NCI-H2107 treated with DMSO at 0.1 percent for 48 hours (cell line): ENCODE measurements around the gene CEACAM21.

Experiments used
- DNase-seq: peaks from one replicate; lab custom pipeline; 2025; ENCODE audit not compliant: unreplicated experiment; lab: John Stamatoyannopoulos, UW

CEACAM21 gene

DNA sequence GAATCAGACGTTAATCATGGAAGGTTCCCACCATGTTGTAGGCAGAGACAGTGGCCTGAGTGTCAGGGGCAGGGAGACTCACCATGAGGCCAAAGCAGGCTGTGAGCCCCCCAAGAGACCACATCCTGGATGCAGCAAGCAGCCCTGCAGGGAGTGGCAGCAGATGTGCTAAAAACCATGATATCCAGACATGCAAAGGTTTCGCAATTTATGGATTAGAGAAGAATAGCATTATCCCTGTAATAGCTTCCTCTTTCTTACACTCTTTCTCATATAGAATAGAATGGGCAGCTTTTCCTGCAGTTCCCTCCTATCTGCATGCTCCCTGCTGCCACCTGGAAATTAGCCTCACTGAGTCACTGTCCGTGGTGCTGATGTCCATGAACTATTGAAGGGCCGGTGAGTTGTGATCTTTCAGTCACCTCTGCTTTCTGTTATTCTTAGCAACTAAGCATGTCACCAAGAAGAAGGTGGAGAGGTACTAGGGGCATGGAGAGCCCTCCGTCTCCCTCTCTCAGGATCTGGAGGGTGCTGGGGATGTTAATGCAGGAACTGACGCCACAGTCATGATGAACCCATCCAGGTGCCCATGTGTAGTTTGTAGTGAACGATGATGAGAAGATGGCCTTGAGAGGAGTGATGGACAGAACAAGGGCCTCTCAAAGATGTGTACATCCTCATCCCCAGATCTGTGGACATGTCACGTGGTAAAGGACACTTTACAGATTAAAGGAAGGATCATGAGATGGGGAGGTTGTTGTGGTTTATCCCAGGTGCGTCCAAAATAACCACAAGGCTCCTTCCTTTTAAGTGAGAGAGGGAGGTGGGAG lies 41.0 kb downstream of the CEACAM21 start:
- no peak for DNase-seq

DNA sequence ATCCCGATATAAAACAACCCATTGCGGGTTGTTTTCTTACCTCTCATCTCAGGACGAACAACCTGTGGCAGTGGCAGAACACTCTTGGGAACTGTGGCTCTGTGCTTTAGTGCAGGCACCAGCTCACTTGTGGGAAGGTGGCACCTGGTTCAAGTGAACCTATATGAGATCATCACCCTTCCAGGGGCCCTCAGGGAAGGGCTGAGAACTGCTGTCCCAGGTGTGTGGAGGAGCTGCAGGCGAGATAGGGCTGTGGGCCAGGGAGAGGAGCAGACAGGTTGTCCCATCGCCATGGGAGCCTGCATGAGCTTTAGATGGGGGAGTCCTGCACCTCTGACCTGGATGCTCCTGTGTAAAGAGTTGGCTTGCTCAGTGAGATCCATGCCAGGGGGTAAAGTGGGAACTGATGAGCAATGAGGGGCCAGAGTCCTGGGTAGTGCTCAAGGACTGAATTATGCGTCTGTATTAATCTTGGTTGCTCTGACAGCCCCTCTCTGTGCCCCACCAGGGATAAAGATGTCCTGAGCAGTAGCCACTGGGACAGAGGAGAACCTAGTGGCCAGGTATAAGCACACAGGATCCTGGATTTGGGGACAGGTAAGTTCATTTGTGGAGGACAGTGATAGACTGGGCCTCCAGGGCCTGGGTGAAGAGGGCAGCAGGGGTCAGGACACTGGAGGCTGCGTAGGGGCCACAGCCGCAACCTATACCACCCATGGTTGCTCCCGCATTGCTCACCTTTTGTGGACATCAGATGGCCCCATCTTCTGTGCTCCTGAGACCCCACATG lies 42.2 kb downstream of the CEACAM21 start:
- no peak for DNase-seq

DNA sequence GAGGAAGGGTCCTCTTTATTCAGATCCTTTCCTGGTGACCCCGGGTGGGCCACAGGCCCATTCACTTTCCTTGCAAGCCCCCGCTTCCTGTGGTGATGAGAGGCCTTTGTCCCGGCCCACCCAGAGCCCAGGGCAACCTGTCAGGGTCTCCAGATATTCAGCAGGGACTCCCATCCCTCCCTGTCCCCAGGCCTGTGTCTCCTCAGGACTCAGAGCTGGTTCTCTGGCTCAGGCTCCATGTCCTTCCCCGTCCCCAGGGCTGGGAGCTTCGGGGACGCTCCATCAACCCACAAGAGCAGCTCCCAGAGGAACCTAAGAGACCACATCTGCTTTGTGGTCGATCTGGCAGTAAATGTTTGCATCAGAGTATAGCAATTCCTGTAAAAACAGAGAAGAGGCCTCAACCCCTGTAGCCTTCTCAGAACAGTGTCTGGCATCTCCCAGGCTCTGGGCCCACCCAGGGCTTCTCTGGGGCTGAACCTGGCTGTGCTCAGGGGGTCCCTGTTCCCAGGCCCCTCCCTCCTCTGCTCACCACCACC lies 43.1 kb downstream of the CEACAM21 start:
- no peak for DNase-seq

DNA sequence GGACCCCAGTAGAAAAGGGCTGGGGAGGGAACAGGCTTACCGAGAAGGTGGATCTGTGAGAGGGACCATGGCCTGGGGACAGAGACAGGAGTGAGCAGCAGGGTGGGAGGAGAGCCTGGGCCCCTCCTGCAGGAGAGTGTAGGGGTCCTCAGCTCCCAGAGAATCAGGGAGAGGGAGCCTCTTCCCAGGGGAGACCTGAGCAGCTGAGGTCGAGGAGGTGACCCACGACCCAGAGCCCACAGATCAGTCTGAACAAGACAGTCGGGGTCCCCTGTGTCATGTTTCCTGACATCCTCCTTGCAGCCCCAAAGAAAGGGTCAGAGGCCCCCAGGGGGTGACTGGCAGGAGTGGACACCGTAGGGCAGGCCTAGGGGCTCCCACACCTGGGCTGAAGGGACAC lies 44.2 kb downstream of the CEACAM21 start:
- no peak for DNase-seq

DNA sequence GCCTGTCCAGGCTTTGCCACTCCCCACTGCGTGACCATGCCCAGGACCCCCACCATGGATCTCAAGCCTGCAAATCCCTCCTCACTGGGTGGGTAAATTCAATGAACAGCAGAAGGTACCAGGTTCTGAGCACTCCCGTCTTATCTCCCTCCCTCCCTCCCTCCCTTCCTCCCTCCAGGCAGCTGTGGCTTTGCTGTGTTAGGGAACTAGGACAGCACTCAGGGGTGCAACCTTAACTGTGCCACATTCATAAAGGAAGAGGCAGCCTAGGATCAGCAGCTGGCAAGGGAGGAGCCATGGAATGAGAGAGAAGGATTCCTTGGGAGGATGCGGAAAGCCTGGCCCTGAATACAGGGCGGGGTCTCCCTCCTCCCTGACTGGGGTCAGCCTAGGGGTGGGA lies 45.3 kb downstream of the CEACAM21 start:
- DNase-seq: no peak

DNA sequence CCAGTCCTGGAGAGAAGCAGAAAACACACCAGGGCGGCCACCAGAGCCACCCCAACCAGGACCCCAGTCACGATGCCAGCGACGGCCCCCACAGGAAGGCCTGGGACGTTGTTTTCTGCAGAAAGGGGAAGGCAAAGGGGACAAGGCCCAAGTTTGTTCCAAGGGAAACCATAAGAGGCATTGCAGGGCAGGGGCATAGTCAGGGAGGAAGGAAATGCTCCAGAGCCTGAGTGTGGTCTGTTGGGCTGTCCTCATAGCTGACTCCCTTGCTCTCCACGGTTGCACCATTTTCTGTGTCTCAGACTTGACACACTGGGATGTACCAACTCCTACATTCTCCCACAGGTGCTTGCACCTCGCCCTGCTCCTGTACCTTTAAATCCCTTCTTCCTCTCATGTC lies 45.7 kb downstream of the CEACAM21 start:
- DNase-seq: no peak

DNA sequence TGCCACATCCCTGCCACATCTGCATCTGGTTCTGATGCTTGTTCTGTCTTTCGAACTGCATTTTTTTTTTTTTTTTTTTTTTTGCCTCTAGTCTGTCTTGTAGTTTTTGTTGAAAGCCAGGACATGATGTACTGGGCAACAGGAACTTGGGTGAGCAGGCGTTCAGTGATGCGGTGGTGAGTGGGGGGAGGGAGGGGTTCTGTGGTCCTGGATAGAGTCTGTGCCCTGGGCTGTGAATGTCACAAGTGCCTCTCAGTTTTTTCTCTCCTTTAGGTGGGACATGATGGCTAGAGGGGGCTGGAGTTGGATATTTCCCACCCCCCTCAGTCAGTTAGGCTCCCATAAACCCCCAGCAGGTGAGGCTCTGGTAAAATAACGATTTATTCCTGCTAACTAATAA lies 47.4 kb downstream of the CEACAM21 start:
- no peak for DNase-seq

DNA sequence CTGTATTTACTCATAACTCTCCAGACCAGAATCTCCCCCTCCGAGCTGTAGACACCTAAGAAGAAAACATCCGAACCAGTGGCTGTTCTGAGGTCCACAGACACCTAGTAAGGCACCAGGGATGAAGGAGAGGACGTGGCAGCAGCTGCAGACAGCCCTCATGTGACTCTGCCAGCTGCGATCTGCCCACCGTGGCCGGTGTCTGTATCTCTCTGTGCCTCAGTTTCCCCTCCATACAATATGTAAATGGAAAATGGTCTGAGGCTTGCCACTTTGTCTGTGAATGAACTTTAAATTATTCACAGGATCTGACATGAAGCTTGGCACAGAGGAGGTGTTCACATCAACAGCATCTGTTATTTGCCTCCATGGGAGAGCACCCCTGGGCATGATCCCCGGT lies 48.5 kb downstream of the CEACAM21 start:
- no peak for DNase-seq

DNA sequence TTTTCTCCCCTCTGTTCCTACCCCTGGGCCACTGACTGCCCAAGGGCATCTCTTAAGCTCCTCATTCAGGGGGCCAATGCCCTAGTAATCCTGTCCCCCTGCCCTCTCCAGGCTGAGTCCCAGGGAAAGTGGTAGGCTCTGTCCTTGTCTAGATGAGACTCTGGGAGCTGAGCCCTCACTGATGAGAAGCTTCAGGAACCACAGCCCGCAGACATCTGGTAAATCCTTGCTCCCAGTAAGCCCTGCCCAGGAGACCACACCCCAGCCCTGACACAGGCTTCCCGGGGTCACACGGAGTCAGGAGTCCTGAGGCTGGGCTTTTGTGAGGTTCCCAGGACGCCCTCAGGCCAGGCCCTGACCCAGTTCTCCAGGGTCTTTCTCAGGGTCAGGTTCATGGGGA lies 49.0 kb downstream of the CEACAM21 start:
- no peak for DNase-seq

DNA sequence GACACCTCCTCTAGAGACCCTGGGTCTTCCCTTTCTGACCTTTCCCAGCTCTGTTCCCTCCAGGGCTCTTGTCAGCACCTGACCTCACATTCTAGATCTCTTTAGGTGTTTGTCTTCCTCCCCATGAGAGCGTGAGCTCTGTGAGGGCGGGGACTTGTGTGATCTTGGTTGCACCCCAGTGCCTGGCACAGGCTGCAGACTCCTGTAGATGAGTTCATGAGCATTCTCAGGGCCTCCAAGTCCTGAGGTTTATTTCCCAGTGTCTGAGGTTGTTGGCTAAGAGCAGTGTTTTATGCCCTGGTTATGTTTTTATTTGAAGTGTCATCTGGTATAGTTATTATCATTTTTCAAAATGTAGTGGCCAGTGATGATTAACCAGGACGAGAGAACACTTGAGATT lies 50.3 kb downstream of the CEACAM21 start:
- no peak for DNase-seq

DNA sequence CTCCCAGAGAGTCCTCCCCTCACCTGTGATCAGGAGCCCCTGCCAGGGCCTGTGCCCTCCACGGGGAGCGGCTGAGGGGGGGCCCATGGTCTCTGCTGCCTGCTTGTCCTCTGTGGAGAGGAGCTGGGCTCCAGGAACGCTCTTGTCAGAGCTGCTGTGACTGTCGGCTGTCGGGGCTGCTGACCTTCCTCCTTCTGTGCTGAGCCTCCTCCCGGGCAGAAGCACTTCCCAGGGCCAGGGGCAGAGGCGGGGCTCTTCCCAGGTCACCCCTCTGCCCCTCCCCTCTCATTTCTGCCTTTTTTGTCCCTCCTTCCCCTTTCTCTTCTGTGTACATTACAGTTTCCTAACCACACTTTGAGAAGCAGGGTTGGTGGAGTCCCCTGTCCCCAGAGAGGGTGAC lies 50.9 kb downstream of the CEACAM21 start, which contains the start of gene CEACAM4:
TSS of gene CEACAM4 (minus strand) at position 198 of the 400 bp plus-strand sequence. CDS start at position 87, 111 bp downstream.
- no peak for DNase-seq

DNA sequence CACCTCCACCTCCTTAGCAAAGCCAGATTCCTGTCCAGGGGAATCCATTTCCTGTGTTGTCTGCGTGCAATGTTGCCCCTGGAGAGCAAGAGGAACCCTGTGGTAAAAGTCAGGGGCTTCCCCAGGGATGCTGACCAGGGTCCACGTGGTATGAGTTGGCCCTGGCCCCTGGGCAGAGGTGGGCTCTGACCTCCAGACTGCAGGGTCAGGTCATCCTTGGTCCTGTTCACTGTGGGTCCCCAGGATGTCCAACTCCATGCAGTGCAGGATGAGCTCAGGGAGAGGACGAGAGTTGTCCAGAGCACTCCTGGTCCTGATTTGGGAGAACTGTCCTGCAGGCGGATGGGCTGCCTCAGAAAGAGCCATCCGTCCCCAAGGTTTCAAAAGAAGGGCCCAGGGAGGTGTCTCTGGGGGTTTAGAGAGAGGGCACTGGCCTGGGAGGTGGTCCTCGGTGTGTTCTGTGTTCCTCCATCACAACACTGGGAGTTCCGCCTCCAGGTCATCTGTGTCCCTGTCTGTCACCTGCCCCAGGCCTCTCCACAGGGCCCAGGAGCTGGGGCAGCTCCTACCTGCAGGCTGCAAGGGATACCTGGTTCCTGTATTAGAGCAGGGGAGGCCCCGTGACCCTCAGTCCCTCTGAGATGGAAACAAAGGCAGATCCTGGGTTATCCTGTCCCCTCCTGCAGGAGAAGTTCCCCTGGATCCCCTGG lies 52.2 kb downstream of the CEACAM21 start:
- no peak for DNase-seq
